Fibroblast of lung (primary cell): ENCODE data around the gene HMGCS1.

Source experiments
- EZH2 ChIP-seq: IDR thresholded peaks from 2 replicates; pipeline ENCODE4 v1.5.1; 2012; ENCODE audit warnings: low read length, control low read depth, mild to moderate bottlenecking; ENCODE audit errors: missing control alignments
- TF ChIP-seq, protein P1 (sequence below), 2 donors: IDR thresholded peaks in 1 of 2; conservative IDR thresholded peaks in 1 of 2; 1 replicate in 1 of 2; 2 replicates in 1 of 2; pipeline ENCODE4 v1.5.1; 2011 to 2012; ENCODE audit warnings: low read length in 2 of 2, control low read depth in 1 of 2, inconsistent platforms in 1 of 2, low read depth in 1 of 2, mild to moderate bottlenecking in 1 of 2

DNA sequence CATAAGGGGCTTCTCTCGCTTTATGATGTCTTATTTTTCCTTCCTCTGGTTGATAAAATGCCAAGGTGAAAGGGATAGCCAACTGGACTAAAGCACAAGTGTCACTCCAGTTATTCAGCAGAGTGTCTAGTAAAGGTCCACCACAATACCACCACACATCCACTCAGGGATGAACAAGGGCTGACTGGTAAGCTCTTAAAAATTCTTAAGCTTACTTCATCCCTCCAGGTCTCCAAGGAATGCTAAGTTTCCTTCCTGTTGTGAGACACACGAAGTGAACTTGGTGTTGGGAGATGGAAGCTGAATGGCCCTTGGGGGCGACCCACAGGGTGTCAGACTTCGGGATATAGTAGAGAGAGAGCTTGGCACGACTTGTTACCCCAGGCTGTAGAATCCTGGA lies 3.2 kb upstream of the HMGCS1 start:
- TF ChIP-seq, protein P1, sequence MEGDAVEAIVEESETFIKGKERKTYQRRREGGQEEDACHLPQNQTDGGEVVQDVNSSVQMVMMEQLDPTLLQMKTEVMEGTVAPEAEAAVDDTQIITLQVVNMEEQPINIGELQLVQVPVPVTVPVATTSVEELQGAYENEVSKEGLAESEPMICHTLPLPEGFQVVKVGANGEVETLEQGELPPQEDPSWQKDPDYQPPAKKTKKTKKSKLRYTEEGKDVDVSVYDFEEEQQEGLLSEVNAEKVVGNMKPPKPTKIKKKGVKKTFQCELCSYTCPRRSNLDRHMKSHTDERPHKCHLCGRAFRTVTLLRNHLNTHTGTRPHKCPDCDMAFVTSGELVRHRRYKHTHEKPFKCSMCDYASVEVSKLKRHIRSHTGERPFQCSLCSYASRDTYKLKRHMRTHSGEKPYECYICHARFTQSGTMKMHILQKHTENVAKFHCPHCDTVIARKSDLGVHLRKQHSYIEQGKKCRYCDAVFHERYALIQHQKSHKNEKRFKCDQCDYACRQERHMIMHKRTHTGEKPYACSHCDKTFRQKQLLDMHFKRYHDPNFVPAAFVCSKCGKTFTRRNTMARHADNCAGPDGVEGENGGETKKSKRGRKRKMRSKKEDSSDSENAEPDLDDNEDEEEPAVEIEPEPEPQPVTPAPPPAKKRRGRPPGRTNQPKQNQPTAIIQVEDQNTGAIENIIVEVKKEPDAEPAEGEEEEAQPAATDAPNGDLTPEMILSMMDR (conservative IDR thresholded peaks at IDR 0.05 in 1 of 2, IDR thresholded peaks at IDR 0.05 in 1 of 2; ENCODE audit: low read depth in 1 of 2, low read length in 2 of 2): no peak
- no peak for TF ChIP-seq EZH2
